Right atrium auricular region (tissue), 2 donors: ENCODE measurements around the gene SIGLEC1. TPM values are rescaled to one million over a fixed set of nuclear protein-coding genes. Genes with fewer than 3 reads are reported as not detected.

Experiments
- DNase-seq: peaks from one replicate; pipeline ENCODE4 v3.0.0-alpha.2; 2019; ENCODE audit warnings: low spot score
- H3K27ac ChIP-seq, 2 donors: fragments of 200-600 bp; sonication (generic); 1 replicate in 1 of 2; 2 replicates in 1 of 2; pipeline ENCODE4 v1.5.1; 2016 to 2019
- H3K27me3 ChIP-seq, 2 donors: fragments of 200-600 bp; sonication (generic); one replicate each; pipeline versions ENCODE4 v1.5.1 to v1.6.0; 2017 to 2019
- H3K36me3 ChIP-seq: fragments of 200-600 bp; sonication (generic); one replicate; pipeline ENCODE4 v1.5.1; 2016
- H3K4me1 ChIP-seq, 2 donors: fragments of 200-600 bp; sonication (generic); one replicate each; pipeline versions ENCODE4 v1.5.1 to v1.6.0; 2017 to 2019
- H3K4me3 ChIP-seq, 2 donors: fragments of 200-600 bp; sonication (generic); 1 replicate in 1 of 2; 2 replicates in 1 of 2; pipeline ENCODE4 v1.5.1; 2017 to 2019; ENCODE audit warnings: mild to moderate bottlenecking in 1 of 2, moderate library complexity in 1 of 2
- H3K9me3 ChIP-seq, 2 donors: fragments of 200-600 bp; sonication (generic); one replicate each; pipeline ENCODE4 v1.5.1; 2019
- total RNA-seq, 2 donors: library from RNA; depleted of rRNA; stranded (reverse); fragments of >200 nt; gene quantifications; one replicate each; pipeline ENCODE4 v1.1.0, GENCODE V29; 2016
- TF ChIP-seq, protein P1 (sequence below), 2 donors: fragments of 200-600 bp; sonication (generic); IDR thresholded peaks; one replicate each; pipeline ENCODE4 v1.5.1; 2019; ENCODE audit warnings: antibody characterized with exemption in 2 of 2

SIGLEC1 gene
- total RNA-seq, 2 donors from 2014 or later = 3.2 to 3.9 TPM

DNA sequence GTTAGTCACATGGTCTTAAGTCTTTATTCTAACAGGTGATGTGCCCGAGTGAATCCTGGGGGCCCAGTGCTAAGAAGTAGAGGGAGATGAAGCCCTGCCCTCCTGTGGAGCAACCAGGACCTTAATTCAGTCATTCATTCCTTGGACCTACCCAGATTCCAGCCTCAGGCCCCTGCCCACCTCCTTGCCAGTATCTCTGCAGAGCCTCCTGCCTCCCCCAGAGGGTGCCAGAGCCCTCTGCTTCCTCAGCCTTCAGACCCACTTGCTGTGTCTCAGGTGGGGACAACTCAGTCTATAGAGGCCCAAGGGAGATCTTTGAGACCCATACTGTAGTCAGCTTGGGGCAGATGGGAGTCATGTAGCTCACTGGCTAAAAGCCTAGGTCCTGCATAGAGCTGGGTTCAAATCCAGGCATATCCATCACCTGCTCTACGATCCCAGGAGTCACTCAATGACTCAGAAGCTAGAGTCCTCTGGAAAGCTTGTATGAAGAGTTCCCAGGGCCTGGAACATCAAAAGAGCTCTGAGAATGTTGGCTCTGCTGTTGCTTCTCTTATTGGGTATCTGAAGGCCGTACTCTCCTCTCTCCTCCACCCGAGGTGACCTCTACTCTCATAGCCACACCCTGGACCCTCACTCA is 3.9 kb upstream of the SIGLEC1 start:
- H3K4me3 ChIP-seq = no peak overlapping the region
- no peak for DNase-seq
- peaks cover 0 to under 1% of the 10 kb centered on the region in 2 donors for H3K4me1 ChIP-seq
- no peak overlapping the region for H3K27ac ChIP-seq
- TF ChIP-seq, protein P1, sequence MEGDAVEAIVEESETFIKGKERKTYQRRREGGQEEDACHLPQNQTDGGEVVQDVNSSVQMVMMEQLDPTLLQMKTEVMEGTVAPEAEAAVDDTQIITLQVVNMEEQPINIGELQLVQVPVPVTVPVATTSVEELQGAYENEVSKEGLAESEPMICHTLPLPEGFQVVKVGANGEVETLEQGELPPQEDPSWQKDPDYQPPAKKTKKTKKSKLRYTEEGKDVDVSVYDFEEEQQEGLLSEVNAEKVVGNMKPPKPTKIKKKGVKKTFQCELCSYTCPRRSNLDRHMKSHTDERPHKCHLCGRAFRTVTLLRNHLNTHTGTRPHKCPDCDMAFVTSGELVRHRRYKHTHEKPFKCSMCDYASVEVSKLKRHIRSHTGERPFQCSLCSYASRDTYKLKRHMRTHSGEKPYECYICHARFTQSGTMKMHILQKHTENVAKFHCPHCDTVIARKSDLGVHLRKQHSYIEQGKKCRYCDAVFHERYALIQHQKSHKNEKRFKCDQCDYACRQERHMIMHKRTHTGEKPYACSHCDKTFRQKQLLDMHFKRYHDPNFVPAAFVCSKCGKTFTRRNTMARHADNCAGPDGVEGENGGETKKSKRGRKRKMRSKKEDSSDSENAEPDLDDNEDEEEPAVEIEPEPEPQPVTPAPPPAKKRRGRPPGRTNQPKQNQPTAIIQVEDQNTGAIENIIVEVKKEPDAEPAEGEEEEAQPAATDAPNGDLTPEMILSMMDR (IDR thresholded peaks at IDR 0.05) = peak; percentile 53 to 83
- no peaks in the 10 kb centered on the region for H3K9me3 ChIP-seq
- no peaks in the 10 kb centered on the region for H3K27me3 ChIP-seq
- H3K36me3 ChIP-seq = no peaks in the 10 kb centered on the region

DNA sequence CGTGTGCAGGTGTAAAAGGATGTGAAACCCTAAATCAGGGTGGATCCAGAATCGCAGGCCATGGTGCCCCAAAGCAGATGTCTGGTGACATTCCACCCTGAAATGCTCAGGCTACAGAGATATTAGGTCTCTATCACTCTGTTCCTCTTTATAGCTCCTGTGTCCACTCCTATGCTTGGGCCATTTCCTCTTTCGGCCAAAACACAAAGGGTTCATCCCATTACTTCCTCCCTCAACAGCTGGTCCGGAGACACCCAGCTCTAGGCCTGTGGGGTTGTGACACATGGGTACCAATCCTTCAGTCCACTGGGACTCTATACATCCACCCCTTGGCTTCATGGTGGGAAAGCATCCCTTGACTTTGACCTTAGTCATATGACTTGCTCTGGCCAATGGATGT is 1.7 kb upstream of the SIGLEC1 start:
- TF ChIP-seq, protein P1 (IDR thresholded peaks at IDR 0.05) = no peak
- Histone ChIP-seq H3K4me3 (no peak overlapping the region), H3K4me1 (peaks cover 0 to 16% of the 10 kb centered on the region in 2 donors), H3K27me3 (no peaks in the 10 kb centered on the region), H3K36me3 (no peaks in the 10 kb centered on the region), H3K9me3 (no peaks in the 10 kb centered on the region), H3K27ac (no peak overlapping the region)
- DNase-seq = no peak

DNA sequence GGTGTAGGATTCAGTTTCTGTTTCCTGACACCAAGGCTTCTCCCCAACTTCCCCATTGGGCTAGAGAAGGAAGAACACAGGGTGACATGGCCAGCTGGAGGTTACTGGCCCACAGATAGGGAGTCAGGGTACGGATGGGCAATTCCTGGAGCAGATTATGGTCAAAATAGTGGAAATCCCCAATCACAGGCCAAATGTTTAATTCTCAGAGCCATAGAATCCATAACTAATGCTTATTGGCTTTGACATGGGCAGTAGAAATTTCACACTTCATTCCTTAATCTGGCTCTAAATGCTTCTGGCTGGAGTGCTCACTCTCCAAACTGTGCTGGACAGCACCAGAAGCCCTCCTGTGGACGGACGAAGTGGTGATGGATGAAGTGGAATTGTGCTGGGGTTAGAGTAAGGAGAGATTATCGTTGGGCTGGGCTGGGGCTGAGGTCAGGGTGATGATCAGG is 887 bp downstream of the SIGLEC1 start:
- Histone ChIP-seq H3K9me3 (no peaks in the 10 kb centered on the region), H3K27me3 (no peaks in the 10 kb centered on the region), H3K4me3 (peak overlapping the region in 1 of 2 donors; percentile 31), H3K4me1 (peaks cover 0 to 16% of the 10 kb centered on the region in 2 donors), H3K27ac (no peak overlapping the region), H3K36me3 (no peaks in the 10 kb centered on the region)
- TF ChIP-seq, protein P1 (IDR thresholded peaks at IDR 0.05) = no peak
- no peak for DNase-seq

DNA sequence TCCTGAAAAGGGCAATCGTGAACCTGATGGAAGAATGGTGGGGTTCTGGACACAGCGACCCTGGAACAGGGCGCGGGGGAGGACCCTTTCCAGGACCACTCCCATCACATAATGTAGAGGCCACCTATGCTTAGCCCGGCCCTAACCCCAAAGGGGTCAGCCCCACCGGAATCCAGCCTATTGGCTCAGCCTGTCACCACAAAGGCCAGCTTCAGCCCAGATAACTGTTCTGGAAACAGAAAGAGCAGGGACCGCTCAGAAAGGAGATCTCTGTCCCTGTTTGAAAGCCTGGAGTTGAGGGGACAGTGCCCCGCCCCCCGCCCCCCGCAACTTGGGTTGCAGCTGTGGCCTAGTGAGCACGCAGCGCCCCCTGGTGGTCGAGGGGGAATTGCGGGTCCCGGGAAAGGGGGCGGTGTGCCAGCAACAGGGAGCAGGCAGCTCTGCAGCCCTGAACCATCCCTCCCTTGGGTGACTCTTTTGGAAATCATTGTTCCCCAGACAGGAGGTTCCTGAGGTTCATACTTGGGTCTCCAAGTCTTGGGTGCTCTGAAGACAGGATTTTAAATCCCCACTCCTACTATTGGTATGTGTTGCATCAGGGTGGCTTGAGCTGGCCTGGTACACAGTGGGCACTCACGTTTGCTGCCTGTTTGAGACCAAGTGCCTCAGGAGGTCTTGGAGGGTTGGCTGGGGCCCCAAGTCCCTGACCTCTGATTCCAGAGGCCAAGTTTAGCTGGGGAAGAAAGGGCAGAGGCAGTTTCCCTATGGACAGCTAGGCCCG is 1.5 kb downstream of the SIGLEC1 start:
- no peak overlapping the region for H3K4me3 ChIP-seq
- H3K27me3 ChIP-seq = no peaks in the 10 kb centered on the region
- H3K36me3 ChIP-seq = no peaks in the 10 kb centered on the region
- H3K9me3 ChIP-seq = no peaks in the 10 kb centered on the region
- TF ChIP-seq, protein P1 (IDR thresholded peaks at IDR 0.05) = peak; percentile 90 to 99
- DNase-seq = peak; percentile 73
- peaks cover 0 to 16% of the 10 kb centered on the region in 2 donors for H3K4me1 ChIP-seq
- H3K27ac ChIP-seq = peak overlapping the region in 1 of 2 donors; percentile 29

DNA sequence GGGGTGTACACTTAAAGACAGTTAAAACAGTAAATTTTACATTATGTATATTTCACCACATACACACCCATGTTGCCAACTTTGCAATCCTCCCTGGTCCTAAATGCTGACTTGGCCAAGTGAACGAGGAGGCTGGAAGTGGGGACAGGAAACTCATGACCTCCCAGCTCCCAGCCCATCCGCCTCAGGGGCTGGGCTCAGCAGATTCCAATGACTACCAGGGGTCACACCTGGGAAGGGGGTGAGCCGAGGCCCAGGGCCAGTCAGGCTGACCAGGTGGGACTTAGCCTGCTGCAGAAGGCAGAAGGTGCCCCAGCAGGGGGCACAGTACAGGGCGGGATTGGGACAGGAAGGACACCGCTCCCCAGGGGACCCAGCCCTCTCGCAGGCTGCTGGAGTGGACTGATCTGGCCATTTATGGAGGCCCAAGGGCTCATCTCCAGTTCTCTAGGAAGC is 2.4 kb downstream of the SIGLEC1 start:
- H3K9me3 ChIP-seq = no peaks in the 10 kb centered on the region
- peak overlapping the region in 1 of 2 donors; percentile 29 for H3K27ac ChIP-seq
- no peaks in the 10 kb centered on the region for H3K36me3 ChIP-seq
- no peak overlapping the region for H3K4me3 ChIP-seq
- TF ChIP-seq, protein P1 (IDR thresholded peaks at IDR 0.05) = no peak
- no peaks in the 10 kb centered on the region for H3K27me3 ChIP-seq
- peaks cover 0 to 16% of the 10 kb centered on the region in 2 donors for H3K4me1 ChIP-seq
- DNase-seq = no peak
